Stomach (tissue), 4 donors: ENCODE results near the gene GALNT2.

ENCODE experiments used
- POLR2A ChIP-seq, 4 donors: fragments of 450-650 bp; IDR thresholded peaks; one replicate each; pipeline ENCODE4 v1.6.1; 2016; ENCODE audit warnings: antibody characterized with exemption in 4 of 4, control low read depth in 2 of 4, mild to moderate bottlenecking in 1 of 4, moderate library complexity in 1 of 4
- TF ChIP-seq, protein P1 (sequence below), 7 experiments: fragments of 450-650 bp in 4 of 7; fragments of 200-600 bp in 3 of 7; sonication (generic) in 3 of 7; IDR thresholded peaks; one replicate each; pipeline ENCODE4 v1.5.1; 2016 to 2019; ENCODE audit warnings: antibody characterized with exemption in 7 of 7, control low read depth in 2 of 7, mild to moderate bottlenecking in 1 of 7

DNA sequence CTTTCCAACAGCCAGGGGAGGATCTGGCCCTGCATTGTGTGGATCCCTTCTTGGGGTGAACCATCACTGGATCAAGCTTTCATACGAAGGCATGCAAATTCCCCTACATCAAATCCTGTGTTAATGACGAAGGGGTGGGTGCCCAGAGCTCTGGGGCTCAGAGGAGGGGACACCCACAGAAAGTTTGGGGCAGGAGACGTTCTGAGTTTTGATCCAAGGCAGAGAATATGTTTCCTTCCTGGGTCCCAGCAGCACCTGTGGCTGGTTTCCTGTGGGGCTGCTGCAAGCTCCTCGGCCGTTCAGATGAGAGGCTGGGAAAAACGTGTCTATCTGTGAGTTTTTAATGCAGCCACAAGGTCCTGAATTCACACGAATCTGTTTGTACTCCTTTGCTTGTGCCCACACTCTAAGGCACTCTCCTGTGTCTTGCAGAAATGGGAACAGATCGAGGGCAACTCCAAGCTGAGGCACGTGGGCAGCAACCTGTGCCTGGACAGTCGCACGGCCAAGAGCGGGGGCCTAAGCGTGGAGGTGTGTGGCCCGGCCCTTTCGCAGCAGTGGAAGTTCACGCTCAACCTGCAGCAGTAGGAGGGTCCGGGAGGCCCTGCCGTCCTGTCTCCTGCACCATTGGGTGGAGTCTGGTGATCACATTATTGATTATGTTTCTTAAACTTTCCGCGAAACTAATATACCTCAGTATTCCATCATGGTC is 212.0 kb downstream of the GALNT2 start:
- TF ChIP-seq, protein P1, sequence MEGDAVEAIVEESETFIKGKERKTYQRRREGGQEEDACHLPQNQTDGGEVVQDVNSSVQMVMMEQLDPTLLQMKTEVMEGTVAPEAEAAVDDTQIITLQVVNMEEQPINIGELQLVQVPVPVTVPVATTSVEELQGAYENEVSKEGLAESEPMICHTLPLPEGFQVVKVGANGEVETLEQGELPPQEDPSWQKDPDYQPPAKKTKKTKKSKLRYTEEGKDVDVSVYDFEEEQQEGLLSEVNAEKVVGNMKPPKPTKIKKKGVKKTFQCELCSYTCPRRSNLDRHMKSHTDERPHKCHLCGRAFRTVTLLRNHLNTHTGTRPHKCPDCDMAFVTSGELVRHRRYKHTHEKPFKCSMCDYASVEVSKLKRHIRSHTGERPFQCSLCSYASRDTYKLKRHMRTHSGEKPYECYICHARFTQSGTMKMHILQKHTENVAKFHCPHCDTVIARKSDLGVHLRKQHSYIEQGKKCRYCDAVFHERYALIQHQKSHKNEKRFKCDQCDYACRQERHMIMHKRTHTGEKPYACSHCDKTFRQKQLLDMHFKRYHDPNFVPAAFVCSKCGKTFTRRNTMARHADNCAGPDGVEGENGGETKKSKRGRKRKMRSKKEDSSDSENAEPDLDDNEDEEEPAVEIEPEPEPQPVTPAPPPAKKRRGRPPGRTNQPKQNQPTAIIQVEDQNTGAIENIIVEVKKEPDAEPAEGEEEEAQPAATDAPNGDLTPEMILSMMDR (IDR thresholded peaks at IDR 0.05), result no peak
- TF ChIP-seq POLR2A (IDR thresholded peaks at IDR 0.05), result no peak
